HG03025 (cell line): ENCODE measurements around the gene ADIG.
"Not testable (repeated sequence)": the region's sequence is repeated elsewhere in the genome, so short reads cannot be mapped to it uniquely, and the experiment has no call there.

Experiments
- ATAC-seq: cut with Tn5 transposase; IDR thresholded peaks from one replicate; pipeline ENCODE4 v1.9.1; 2021; ENCODE audit warnings: mild to moderate bottlenecking, moderate library complexity; ENCODE audit not compliant: unreplicated experiment, low FRiP score

ADIG gene

GRCh38 chr20:38569747-38570525 is 11.1 kb upstream of the ADIG start:
- ATAC-seq, result no peak

GRCh38 chr20:38573413-38573812 is 7.6 kb upstream of the ADIG start:
- ATAC-seq, result no peak

- no peak for ATAC-seq
These were observed 1.6 kb upstream of the ADIG start for GRCh38 chr20:38579219-38579910.

GRCh38 chr20:38579921-38580320 is 1.1 kb upstream of the ADIG start:
- no peak for ATAC-seq

GRCh38 chr20:38581830-38582358 is 897 bp downstream of the ADIG start:
- ATAC-seq, result no peak

- ATAC-seq, result no peak
These were observed 2.3 kb downstream of the ADIG start for GRCh38 chr20:38583306-38583705.

GRCh38 chr20:38584099-38584763 is 3.2 kb downstream of the ADIG start:
- ATAC-seq, result no peak

GRCh38 chr20:38585404-38586180 is 4.6 kb downstream of the ADIG start:
- ATAC-seq, result no peak

- ATAC-seq, result no peak
These were observed 5.2 kb downstream of the ADIG start for GRCh38 chr20:38586181-38586525.

GRCh38 chr20:38588303-38588702 is 7.3 kb downstream of the ADIG start:
- ATAC-seq, result no peak

GRCh38 chr20:38589351-38589750 is 8.4 kb downstream of the ADIG start:
- ATAC-seq, result no peak

GRCh38 chr20:38589967-38590675 is 9.1 kb downstream of the ADIG start:
- no peak for ATAC-seq

GRCh38 chr20:38590676-38591473 is 9.9 kb downstream of the ADIG start:
- ATAC-seq, result no peak

- ATAC-seq, result no peak
These were observed 10.7 kb downstream of the ADIG start for GRCh38 chr20:38591474-38592410.

- not testable (repeated sequence) for ATAC-seq
These were observed 11.4 kb downstream of the ADIG start for GRCh38 chr20:38592411-38592790.

- ATAC-seq, result not testable (repeated sequence)
These were observed 13.3 kb downstream of the ADIG start for GRCh38 chr20:38594281-38594680.

GRCh38 chr20:38595886-38596285 is 14.9 kb downstream of the ADIG start:
- ATAC-seq, result not testable (repeated sequence)

- ATAC-seq, result no peak
These were observed 18.4 kb downstream of the ADIG start for GRCh38 chr20:38599410-38599882.
